HG03066 (cell line): ENCODE data around the gene TCAP.

ENCODE experiments used
- ATAC-seq: cut with Tn5 transposase; IDR thresholded peaks from one replicate; pipeline ENCODE4 v1.9.1; 2021; ENCODE audit warnings: low read depth; ENCODE audit not compliant: unreplicated experiment

The TCAP gene

GRCh38 chr17:39628655-39629493 lies 36.3 kb upstream of the TCAP start:
- ATAC-seq, result no peak

- no peak for ATAC-seq
Observed at GRCh38 chr17:39629494-39629880, 35.7 kb upstream of the TCAP start.

GRCh38 chr17:39629898-39630297 lies 35.3 kb upstream of the TCAP start:
- ATAC-seq, result no peak

GRCh38 chr17:39631403-39631802 lies 33.7 kb upstream of the TCAP start:
- no peak for ATAC-seq

- ATAC-seq, result no peak
Observed at GRCh38 chr17:39632153-39632941, 32.8 kb upstream of the TCAP start.

- no peak for ATAC-seq
Observed at GRCh38 chr17:39633570-39634183, 31.5 kb upstream of the TCAP start.

- no peak for ATAC-seq
Observed at GRCh38 chr17:39634384-39634871, 30.7 kb upstream of the TCAP start.

GRCh38 chr17:39635614-39636176 lies 29.5 kb upstream of the TCAP start:
- ATAC-seq, result no peak

GRCh38 chr17:39636587-39636926 lies 28.6 kb upstream of the TCAP start:
- peak; percentile 14 for ATAC-seq

- peak; percentile 72 for ATAC-seq
Observed at GRCh38 chr17:39636927-39637736, 28.0 kb upstream of the TCAP start, which contains the start of gene STARD3. STARD3 (plus strand) TSS chr17:39637144; CDS start chr17:39653532, 16,388 bp downstream.

GRCh38 chr17:39638317-39638716 lies 26.8 kb upstream of the TCAP start:
- ATAC-seq, result no peak

GRCh38 chr17:39639043-39639442 lies 26.1 kb upstream of the TCAP start:
- no peak for ATAC-seq

GRCh38 chr17:39639566-39640458 lies 25.3 kb upstream of the TCAP start:
- no peak for ATAC-seq

GRCh38 chr17:39640591-39641031 lies 24.5 kb upstream of the TCAP start:
- ATAC-seq, result no peak

GRCh38 chr17:39641097-39641496 lies 24.1 kb upstream of the TCAP start:
- no peak for ATAC-seq

GRCh38 chr17:39641883-39642282 lies 23.3 kb upstream of the TCAP start:
- no peak for ATAC-seq

GRCh38 chr17:39642291-39643074 lies 22.7 kb upstream of the TCAP start:
- ATAC-seq, result no peak

GRCh38 chr17:39643271-39643670 lies 21.9 kb upstream of the TCAP start:
- no peak for ATAC-seq
